Breast epithelium (tissue), 3 donors: Measurements from ENCODE around the gene MEX3C.

ENCODE experiments used
- CTCF ChIP-seq, 3 donors: fragments of 450-650 bp; IDR thresholded peaks; one replicate each; pipeline ENCODE4 v1.5.1; 2016 to 2017; ENCODE audit warnings: antibody characterized with exemption in 3 of 3, mild to moderate bottlenecking in 3 of 3, moderate library complexity in 3 of 3
- POLR2A ChIP-seq: fragments of 450-650 bp; IDR thresholded peaks from one replicate; pipeline ENCODE4 v1.6.1; 2016; ENCODE audit warnings: antibody characterized with exemption, mild to moderate bottlenecking, moderate library complexity

- TF ChIP-seq CTCF (IDR thresholded peaks at IDR 0.05) (no peak), POLR2A (no peak)
These were observed 26.3 kb downstream of the MEX3C start for GRCh38 chr18:51171223-51171622.
